ENCODE data around the gene SLC12A8. TPM values are rescaled to one million over a fixed set of nuclear protein-coding genes. Genes with fewer than 3 reads are reported as not detected.

SLC12A8 gene
- total RNA-seq, 6 experiments from 2014 or later, result 8.5 to 23.4 (median 20.3) TPM

GRCh38 chr3:125161607-125162219 is 50.8 kb downstream of the SLC12A8 start:
- no peaks in the 10 kb centered on the region for H3K36me3 ChIP-seq
- peak in 1 of 4 donors; percentile 25 for ATAC-seq
- no peaks in the 10 kb centered on the region for H3K9me3 ChIP-seq
- DNase-seq, result no peak
- H3K4me3 ChIP-seq, result no peak overlapping the region
- intact Hi-C loops (cut with DNase I), result no loop called here
- WGBS (ENCODE audit: insufficient coverage, low coverage, low lambda C conversion rate, missing lambda C conversion rate), result 64% methylated on average over 12 of the region's 12 CpGs
- no peaks in the 10 kb centered on the region for H3K4me1 ChIP-seq
- no peaks in the 10 kb centered on the region for H3K27me3 ChIP-seq
- no peak overlapping the region for H3K27ac ChIP-seq
- no peak for TF ChIP-seq POLR2A (IDR thresholded peaks at IDR 0.05)
- TF ChIP-seq CTCF (IDR thresholded peaks at IDR 0.05), result no peak

DNA sequence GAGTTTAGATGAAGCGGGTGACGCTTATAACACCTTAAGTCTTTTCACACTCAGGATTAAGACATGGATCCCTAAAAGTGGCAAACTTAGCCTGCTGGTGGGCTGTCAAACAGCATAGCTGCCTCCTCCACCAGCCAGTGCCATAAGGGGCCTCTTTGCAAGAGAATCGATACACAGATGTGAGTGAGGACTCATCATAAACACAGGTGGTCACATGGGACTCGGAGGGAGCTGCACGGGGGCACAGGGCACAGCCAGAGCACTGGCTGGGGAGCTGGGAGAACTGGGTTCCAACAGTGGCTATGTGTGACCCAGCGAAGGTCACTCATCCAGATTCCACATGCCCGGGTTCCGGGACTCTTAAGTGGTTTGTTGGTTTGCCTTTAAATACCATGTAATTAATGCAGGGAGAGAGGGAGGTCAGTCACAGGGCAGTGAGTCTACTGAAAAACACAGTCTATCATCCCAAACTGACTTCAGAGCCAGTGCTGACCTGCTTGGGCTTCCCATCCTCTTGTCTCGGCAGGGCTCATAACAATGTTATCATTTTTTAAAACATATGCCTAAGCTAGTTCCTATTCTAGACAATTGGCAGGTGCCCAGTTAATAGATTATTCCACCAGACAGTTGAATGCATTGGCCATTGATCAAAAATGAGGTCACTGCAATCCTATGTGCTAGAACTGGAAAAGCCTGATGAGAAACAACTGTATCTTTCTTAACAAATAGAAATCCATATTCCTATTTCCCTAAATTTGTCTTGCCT is 51.8 kb downstream of the SLC12A8 start:
- intact Hi-C loops (cut with DNase I), result no loop called here
- DNase-seq (no peak), ATAC-seq (peak in 2 of 4 donors; percentile 18 to 35)
- 87% methylated on average over 5 of the region's 9 CpGs for WGBS (ENCODE audit: insufficient coverage, low coverage, low lambda C conversion rate, missing lambda C conversion rate)
- Histone ChIP-seq H3K9me3 (no peaks in the 10 kb centered on the region), H3K27ac (no peak overlapping the region), H3K27me3 (no peaks in the 10 kb centered on the region), H3K4me3 (no peak overlapping the region), H3K4me1 (no peaks in the 10 kb centered on the region), H3K36me3 (no peaks in the 10 kb centered on the region)
- TF ChIP-seq POLR2A (IDR thresholded peaks at IDR 0.05) (no peak), CTCF (IDR thresholded peaks at IDR 0.05) (no peak)

DNA sequence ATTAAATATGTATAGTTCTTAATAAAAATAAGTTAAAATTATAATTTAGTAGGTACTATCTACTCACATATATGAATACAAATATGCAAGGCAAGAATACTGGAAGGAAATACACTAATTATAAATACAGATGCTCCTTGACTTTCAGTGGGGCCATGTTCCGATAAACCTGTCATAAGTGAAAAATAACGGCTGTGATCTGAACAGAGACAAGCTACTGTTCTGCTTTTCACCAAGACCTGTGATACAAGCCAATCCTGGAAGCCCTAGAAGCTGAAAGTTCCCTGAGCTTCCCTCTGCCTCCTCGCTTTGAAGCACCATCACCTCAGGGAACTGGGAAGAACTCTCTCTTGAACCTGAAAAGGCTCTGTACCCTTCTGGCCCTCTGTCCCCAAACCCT is 55.4 kb downstream of the SLC12A8 start:
- ATAC-seq, result no peak
- Histone ChIP-seq H3K27ac (no peak overlapping the region), H3K27me3 (no peaks in the 10 kb centered on the region), H3K4me1 (no peaks in the 10 kb centered on the region), H3K4me3 (no peak overlapping the region), H3K9me3 (no peaks in the 10 kb centered on the region), H3K36me3 (no peaks in the 10 kb centered on the region)
- TF ChIP-seq POLR2A (IDR thresholded peaks at IDR 0.05) (no peak), CTCF (IDR thresholded peaks at IDR 0.05) (no peak)
- WGBS (ENCODE audit: insufficient coverage, low coverage, low lambda C conversion rate, missing lambda C conversion rate), result 81% methylated on average over 3 of the region's 3 CpGs
- no peak for DNase-seq
- intact Hi-C loops (cut with DNase I), result no loop called here

DNA sequence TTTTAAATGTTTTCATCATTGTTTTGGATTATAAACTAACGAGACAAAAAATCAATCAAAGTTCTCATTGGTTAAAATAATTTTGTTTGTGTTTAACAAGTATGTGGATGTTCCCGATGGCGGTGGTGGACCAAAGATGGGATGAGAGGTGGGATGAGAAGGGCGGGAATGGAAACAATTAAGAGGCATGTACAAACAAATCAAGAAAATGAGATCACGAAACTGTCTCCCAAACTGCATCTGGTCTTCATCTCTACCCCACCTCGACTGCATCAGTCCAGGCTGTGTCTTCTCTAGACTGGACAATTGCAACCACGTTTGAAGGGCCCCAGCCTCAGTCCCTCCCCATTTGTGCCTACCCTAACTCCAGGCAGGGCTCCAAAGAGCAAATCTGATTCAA is 56.1 kb downstream of the SLC12A8 start:
- intact Hi-C loops (cut with DNase I), result no loop called here
- Histone ChIP-seq H3K27ac (no peak overlapping the region), H3K36me3 (no peaks in the 10 kb centered on the region), H3K9me3 (no peaks in the 10 kb centered on the region), H3K4me3 (no peak overlapping the region), H3K27me3 (no peaks in the 10 kb centered on the region), H3K4me1 (peaks cover 0 to 1% (median 0%) of the 10 kb centered on the region in 4 donors)
- ATAC-seq (no peak), DNase-seq (no peak)
- WGBS (ENCODE audit: insufficient coverage, low coverage, low lambda C conversion rate, missing lambda C conversion rate), result 88% methylated on average over 7 of the region's 7 CpGs
- TF ChIP-seq CTCF (IDR thresholded peaks at IDR 0.05) (no peak), POLR2A (IDR thresholded peaks at IDR 0.05) (no peak)

Measured in right lobe of liver (tissue), 6 donors.